Measurements from ENCODE around the gene SP100.

- TF ChIP-seq CTCF (IDR thresholded peaks at IDR 0.05): no peak
- TF ChIP-seq POLR2A (IDR thresholded peaks at IDR 0.05): no peak
Measured at GRCh38 chr2:230418341-230419016, 2.5 kb downstream of the SP100 start.

Measured in gastroesophageal sphincter (tissue), 3 donors.